Skin epidermis (tissue), 12 donors: ENCODE data around the gene CBFB.
"Not testable (repeated sequence)": the region's sequence is repeated elsewhere in the genome, so short reads cannot be mapped to it uniquely, and the experiment has no call there.

Experiments used
- H3K27ac ChIP-seq, 21 experiments: fragments of 200-600 bp; sonication (generic) in 11 of 21; one replicate each; pipeline ENCODE4 v1.5.0; 2020; ENCODE audit warnings: mild to moderate bottlenecking in 3 of 21, inconsistent platforms in 2 of 21, moderate library complexity in 2 of 21
- H3K4me3 ChIP-seq, 7 experiments: fragments of 200-600 bp; sonication (generic) in 2 of 7; one replicate each; pipeline ENCODE4 v1.5.0; 2020; ENCODE audit warnings: inconsistent platforms in 2 of 7, mild to moderate bottlenecking in 2 of 7, moderate library complexity in 1 of 7

CBFB gene

DNA sequence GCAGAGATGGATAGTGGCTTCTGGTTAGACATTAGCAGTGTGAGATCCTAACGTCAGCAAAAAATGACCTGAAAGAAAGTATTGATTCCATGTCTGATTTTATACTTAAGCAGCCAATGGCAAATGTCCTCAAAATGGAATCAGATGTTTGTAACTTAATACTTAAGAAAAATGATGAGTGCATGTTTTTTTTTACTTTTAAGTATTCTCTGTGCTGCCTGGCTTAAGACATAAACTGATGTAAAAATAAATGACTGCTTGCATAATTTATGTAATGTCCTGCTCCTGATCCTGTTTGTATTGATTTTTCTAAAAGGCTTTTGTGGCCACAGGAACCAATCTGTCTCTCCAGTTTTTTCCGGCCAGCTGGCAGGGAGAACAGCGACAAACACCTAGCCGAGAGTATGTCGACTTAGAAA lies 7.4 kb downstream of the CBFB start:
- Histone ChIP-seq H3K4me3 (no peak overlapping the region), H3K27ac (peak overlapping the region in 2 of 21 experiments; percentile 30 to 33)

DNA sequence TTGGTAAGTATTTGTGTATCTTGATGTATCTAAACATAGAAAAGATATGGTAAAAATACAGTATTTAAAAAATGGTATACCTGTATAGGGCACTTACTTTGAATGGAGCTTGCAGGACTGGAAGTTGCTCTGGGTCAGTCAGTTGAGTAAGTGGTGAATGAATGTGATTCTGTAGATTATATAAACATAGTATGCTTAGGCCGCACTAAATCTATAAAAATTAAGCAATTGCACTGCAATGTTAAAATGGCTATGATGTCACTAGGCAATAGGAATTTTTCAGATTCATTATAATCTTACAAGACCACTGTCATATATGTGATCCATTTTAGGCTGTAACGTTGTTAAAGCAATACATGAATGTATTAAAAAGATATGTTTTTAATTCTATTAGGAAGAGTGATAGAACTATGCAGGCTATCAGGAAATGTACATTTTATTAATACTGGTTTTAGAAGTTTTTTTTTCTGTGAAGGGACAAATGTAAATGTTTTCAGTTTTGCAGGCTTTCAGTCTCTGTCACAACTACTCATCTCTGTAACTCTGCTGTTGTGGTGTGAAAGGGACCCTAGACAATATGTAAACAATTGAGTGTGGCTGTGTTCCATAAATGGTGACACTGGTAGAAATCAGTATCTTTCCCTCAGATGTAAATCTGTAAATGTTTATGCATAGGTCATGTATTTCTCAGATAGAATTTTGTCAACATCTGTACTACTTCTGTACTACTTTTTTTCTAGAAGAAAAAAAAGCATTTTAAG lies 10.5 kb downstream of the CBFB start:
- no peak overlapping the region for H3K4me3 ChIP-seq
- H3K27ac ChIP-seq = no peak overlapping the region

DNA sequence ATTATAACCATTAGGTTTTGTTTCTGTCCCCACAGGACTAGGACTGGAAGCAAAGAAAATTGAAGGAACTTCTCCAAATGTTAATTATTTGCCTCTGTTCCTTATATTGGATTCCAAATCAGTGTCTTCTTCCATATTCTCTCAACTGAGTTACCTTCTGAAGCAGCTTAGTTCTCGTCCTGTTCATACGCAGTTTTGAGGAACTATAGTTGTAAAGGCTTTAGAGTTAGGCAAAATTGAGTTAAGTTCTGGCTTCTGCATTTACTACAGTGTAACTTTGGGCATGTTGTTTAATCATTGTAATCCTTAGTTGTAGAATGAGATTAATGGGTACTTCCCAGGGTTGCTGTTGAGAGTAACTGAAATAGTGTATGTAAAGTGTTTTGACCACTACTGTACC lies 11.2 kb downstream of the CBFB start:
- H3K4me3 ChIP-seq = no peak overlapping the region

GRCh38 chr16:67040906-67041305 lies 12.0 kb downstream of the CBFB start:
- Histone ChIP-seq H3K27ac (no peak overlapping the region), H3K4me3 (no peak overlapping the region)

More for the DNA sequence above, 11.2 kb downstream of the CBFB start:
- H3K27ac ChIP-seq = no peak overlapping the region

DNA sequence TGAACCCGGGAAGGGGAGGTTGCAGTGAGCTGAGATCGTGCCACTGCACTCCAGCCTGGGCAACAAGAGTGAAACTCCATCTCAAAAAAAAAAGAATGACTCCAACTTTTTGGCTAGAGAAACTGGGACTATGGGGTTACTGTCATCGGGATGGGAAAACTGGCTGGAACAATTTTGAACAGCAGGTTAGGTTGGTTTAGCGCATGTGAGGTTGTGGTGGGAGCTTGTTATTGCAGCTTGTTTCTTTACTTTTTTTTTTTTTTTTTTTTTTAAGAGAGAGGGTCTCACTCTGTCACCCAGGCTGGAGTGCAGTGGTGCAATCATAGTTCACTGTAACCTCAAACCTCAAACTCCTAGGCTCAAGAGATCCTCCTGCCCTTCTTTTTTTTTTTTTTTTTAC lies 12.6 kb downstream of the CBFB start:
- H3K4me3 ChIP-seq, H3K27ac ChIP-seq: not testable (repeated sequence)

DNA sequence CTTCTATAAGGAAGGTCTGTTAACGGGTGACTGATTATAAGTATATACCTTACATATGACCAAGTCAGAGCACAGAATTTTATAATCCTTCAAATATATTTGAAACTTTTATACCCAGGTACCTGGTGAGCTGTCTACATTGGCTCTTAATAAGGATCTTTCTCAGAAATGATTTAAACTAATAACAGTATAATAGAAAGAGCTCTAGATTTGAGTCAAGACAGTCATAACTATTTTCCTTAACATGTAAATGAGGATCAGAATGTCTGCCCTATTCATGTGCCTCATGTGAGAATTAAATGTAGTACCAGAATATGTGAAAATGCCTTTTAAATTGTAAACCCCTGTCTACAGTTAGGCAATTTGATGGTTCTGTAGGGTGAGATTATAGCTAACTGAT lies 14.5 kb downstream of the CBFB start:
- no peak overlapping the region for H3K4me3 ChIP-seq
- H3K27ac ChIP-seq = no peak overlapping the region

DNA sequence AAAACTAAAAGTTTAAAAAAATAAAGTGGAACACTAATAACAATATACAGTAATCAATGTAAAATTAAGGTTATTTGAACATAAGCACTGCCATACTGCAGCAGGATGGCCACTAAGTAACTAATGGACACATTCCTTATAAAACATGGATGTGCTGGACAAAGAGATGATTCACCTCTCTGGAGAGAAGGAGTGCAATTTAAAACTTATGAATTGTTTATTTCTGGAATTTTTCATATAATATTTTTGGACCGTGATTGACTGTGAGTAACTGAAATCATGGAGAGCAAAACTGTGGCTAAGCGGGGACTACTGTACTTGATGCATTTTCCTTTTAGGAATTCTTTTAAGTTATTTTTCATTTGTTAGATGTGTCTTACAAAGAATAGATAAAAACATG lies 21.8 kb downstream of the CBFB start:
- H3K4me3 ChIP-seq = no peak overlapping the region
- no peak overlapping the region for H3K27ac ChIP-seq

GRCh38 chr16:67052399-67052798 lies 23.4 kb downstream of the CBFB start:
- H3K4me3 ChIP-seq = no peak overlapping the region

DNA sequence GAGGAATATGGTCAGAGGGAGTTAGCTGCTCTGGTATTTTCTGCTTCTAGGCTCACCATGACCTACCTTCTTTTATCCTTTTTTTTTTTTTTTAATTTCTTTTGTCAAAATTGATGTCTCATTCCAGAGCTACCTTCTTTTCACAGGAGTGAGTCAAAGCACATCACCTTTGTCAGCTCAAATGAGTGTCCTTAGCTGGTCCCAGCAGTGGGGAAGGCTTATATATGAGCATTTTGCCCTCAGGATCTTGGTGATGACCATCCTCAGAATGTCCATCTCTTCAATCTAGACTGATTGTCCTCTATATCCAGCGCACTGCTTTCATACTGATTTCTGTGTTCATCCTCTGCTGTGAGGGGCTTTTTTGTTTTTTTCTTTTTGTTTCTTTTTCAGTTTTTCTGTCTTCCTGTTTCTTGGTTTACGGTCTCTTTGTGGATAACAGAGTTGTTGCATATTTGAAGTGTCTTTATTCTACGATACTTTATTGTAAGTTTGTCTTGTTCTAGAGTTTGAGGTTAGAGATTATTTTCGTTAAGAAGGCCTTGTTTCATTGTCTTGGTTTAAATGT lies 24.9 kb downstream of the CBFB start:
- H3K27ac ChIP-seq = peak overlapping the region in 6 of 21 experiments; percentile 16 to 49 (median 43)
- H3K4me3 ChIP-seq = no peak overlapping the region

More at GRCh38 chr16:67052399-67052798, 23.4 kb downstream of the CBFB start:
- peak overlapping the region in 1 of 21 experiments; percentile 40 for H3K27ac ChIP-seq

DNA sequence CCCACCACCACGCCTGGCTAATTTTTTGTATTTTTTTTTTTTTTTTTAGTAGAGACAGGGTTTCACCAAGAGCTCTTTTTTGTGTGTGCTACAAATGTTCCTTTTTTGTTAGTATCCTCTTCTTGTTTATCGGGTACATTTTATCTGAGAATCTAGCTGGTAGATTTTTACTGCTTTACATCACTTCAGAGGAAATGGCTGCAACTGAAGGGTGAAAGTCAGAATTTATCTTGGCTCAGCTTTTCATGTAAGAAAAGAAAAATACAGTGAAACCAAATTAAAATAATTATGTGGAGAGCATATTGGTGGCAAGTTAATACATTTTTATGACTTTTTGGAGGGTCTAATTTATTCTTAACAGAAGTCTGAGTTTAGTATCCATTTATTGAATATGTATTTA lies 26.0 kb downstream of the CBFB start:
- H3K27ac ChIP-seq = peak overlapping the region in 3 of 21 experiments; percentile 38 to 70 (median 49)
- H3K4me3 ChIP-seq = no peak overlapping the region

- H3K4me3 ChIP-seq = no peak overlapping the region
- peak overlapping the region in 10 of 21 experiments; percentile 2 to 71 (median 50) for H3K27ac ChIP-seq
These were observed 27.0 kb downstream of the CBFB start for GRCh38 chr16:67055712-67056487.

GRCh38 chr16:67063008-67063407 lies 34.1 kb downstream of the CBFB start:
- H3K4me3 ChIP-seq = no peak overlapping the region

GRCh38 chr16:67068212-67068753 lies 39.3 kb downstream of the CBFB start:
- Histone ChIP-seq H3K4me3 (no peak overlapping the region), H3K27ac (no peak overlapping the region)

More at GRCh38 chr16:67063008-67063407, 34.1 kb downstream of the CBFB start:
- no peak overlapping the region for H3K27ac ChIP-seq

- Histone ChIP-seq H3K27ac (no peak overlapping the region), H3K4me3 (no peak overlapping the region)
These were observed 42.6 kb downstream of the CBFB start for GRCh38 chr16:67071476-67072048.

DNA sequence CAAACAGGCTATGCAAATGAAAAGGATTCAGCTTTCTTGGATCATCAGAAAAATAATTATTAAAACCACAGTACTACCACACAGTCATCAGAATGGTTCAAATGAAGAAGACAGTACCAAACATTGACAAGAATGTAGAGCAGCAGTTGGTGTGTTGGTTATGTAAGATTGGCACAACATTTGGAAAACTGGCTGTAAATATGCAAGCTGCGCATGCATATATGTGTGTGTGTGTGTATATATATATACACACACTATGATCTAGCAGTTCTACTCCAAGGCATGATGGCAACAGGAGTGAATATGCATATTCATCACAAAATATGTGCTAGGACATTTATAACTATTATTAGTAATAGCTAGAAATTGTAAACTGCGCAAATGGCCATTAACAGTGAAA lies 46.4 kb downstream of the CBFB start:
- no peak overlapping the region for H3K27ac ChIP-seq
- H3K4me3 ChIP-seq = no peak overlapping the region

- H3K27ac ChIP-seq = no peak overlapping the region
These were observed 48.9 kb downstream of the CBFB start for GRCh38 chr16:67077871-67078270.

GRCh38 chr16:67082100-67082499 lies 53.2 kb downstream of the CBFB start:
- Histone ChIP-seq H3K27ac (no peak overlapping the region), H3K4me3 (no peak overlapping the region)

More at GRCh38 chr16:67077871-67078270, 48.9 kb downstream of the CBFB start:
- no peak overlapping the region for H3K4me3 ChIP-seq

GRCh38 chr16:67082891-67083290 lies 53.9 kb downstream of the CBFB start:
- no peak overlapping the region for H3K4me3 ChIP-seq

GRCh38 chr16:67084345-67085028 lies 55.5 kb downstream of the CBFB start:
- no peak overlapping the region for H3K4me3 ChIP-seq
- H3K27ac ChIP-seq = no peak overlapping the region

More at GRCh38 chr16:67082891-67083290, 53.9 kb downstream of the CBFB start:
- H3K27ac ChIP-seq = no peak overlapping the region
